ENCODE results near the gene STARD13. TPM values are rescaled to one million over a fixed set of nuclear protein-coding genes. Genes with fewer than 3 reads are reported as not detected.

Gene STARD13
- total RNA-seq, 6 experiments from 2014 or later, result 7.0 to 16.1 (median 9.8) TPM

- H3K4me3 ChIP-seq, result no peak overlapping the region
- intact Hi-C loops (cut with DNase I), result no loop called here
- TF ChIP-seq CTCF (IDR thresholded peaks at IDR 0.05) (no peak), POLR2A (IDR thresholded peaks at IDR 0.05) (no peak)
- ATAC-seq (peak in 2 of 4 donors; percentile 23 to 29), DNase-seq (no peak)
- H3K27me3 ChIP-seq, result no peaks in the 10 kb centered on the region
- H3K4me1 ChIP-seq, result no peaks in the 10 kb centered on the region
- H3K9me3 ChIP-seq, result no peaks in the 10 kb centered on the region
- 25% methylated on average over 1 of the region's 1 CpG for WGBS (ENCODE audit: insufficient coverage, low coverage, low lambda C conversion rate, missing lambda C conversion rate)
- H3K27ac ChIP-seq, result no peak overlapping the region
- no peaks in the 10 kb centered on the region for H3K36me3 ChIP-seq
Observed at GRCh38 chr13:33307843-33308242, 22.3 kb upstream of the STARD13 start.

- TF ChIP-seq CTCF (IDR thresholded peaks at IDR 0.05) (no peak), POLR2A (IDR thresholded peaks at IDR 0.05) (no peak)
- no peaks in the 10 kb centered on the region for H3K27me3 ChIP-seq
- DNase-seq (no peak), ATAC-seq (peak in 1 of 4 donors; percentile 50)
- no peaks in the 10 kb centered on the region for H3K36me3 ChIP-seq
- H3K27ac ChIP-seq, result no peak overlapping the region
- no peaks in the 10 kb centered on the region for H3K4me1 ChIP-seq
- H3K9me3 ChIP-seq, result no peaks in the 10 kb centered on the region
- H3K4me3 ChIP-seq, result no peak overlapping the region
- intact Hi-C loops (cut with DNase I), result no loop called here
- WGBS (ENCODE audit: insufficient coverage, low coverage, low lambda C conversion rate, missing lambda C conversion rate), result 53% methylated on average over 3 of the region's 3 CpGs
Observed at GRCh38 chr13:33303855-33304597, 18.5 kb upstream of the STARD13 start.

- 80% methylated on average over 3 of the region's 3 CpGs for WGBS (ENCODE audit: insufficient coverage, low coverage, low lambda C conversion rate, missing lambda C conversion rate)
- intact Hi-C loops (cut with DNase I), result no loop called here
- DNase-seq (no peak), ATAC-seq (no peak)
- H3K4me3 ChIP-seq, result no peak overlapping the region
- H3K27me3 ChIP-seq, result no peaks in the 10 kb centered on the region
- H3K4me1 ChIP-seq, result no peaks in the 10 kb centered on the region
- no peak overlapping the region for H3K27ac ChIP-seq
- no peak for TF ChIP-seq POLR2A (IDR thresholded peaks at IDR 0.05)
- no peak for TF ChIP-seq CTCF (IDR thresholded peaks at IDR 0.05)
- H3K36me3 ChIP-seq, result no peaks in the 10 kb centered on the region
- no peaks in the 10 kb centered on the region for H3K9me3 ChIP-seq
Observed at GRCh38 chr13:33299626-33300025, 14.1 kb upstream of the STARD13 start.

- WGBS (ENCODE audit: insufficient coverage, low coverage, low lambda C conversion rate, missing lambda C conversion rate), result 87% methylated on average over 7 of the region's 7 CpGs
- H3K27ac ChIP-seq, result no peak overlapping the region
- no peak for ATAC-seq
- H3K4me3 ChIP-seq, result no peak overlapping the region
- TF ChIP-seq POLR2A (IDR thresholded peaks at IDR 0.05), result no peak
- H3K36me3 ChIP-seq, result no peaks in the 10 kb centered on the region
- no peaks in the 10 kb centered on the region for H3K4me1 ChIP-seq
- no peak for DNase-seq
- intact Hi-C loops (cut with DNase I), result no loop called here
- no peaks in the 10 kb centered on the region for H3K9me3 ChIP-seq
- H3K27me3 ChIP-seq, result no peaks in the 10 kb centered on the region
Observed at GRCh38 chr13:33296793-33297425, 11.4 kb upstream of the STARD13 start.

- Histone ChIP-seq H3K9me3 (no peaks in the 10 kb centered on the region), H3K36me3 (no peaks in the 10 kb centered on the region), H3K27ac (no peak overlapping the region), H3K4me1 (no peaks in the 10 kb centered on the region), H3K27me3 (no peaks in the 10 kb centered on the region), H3K4me3 (no peak overlapping the region)
- DNase-seq (no peak), ATAC-seq (peak; percentile 20 to 82 (median 52))
- intact Hi-C loops (cut with DNase I), result no loop called here
- no peak for TF ChIP-seq POLR2A (IDR thresholded peaks at IDR 0.05)
- WGBS (ENCODE audit: insufficient coverage, low coverage, low lambda C conversion rate, missing lambda C conversion rate), result 56% methylated on average over 6 of the region's 6 CpGs
Observed at GRCh38 chr13:33292712-33293111, 7.2 kb upstream of the STARD13 start.

All from right lobe of liver (tissue), 6 donors.